Astrocyte of the cerebellum (primary cell): Measurements from ENCODE around the gene HOXA13.

ENCODE experiments used
- DNase-seq: peaks from one replicate; pipeline ENCODE4 v3.0.0-alpha.2; 2011; ENCODE audit warnings: low read depth
- H3K4me3 ChIP-seq: 2 replicates; pipeline ENCODE4 v1.5.1; 2011; ENCODE audit warnings: mild to moderate bottlenecking, low read depth, low read length, moderate library complexity
- CTCF ChIP-seq: IDR thresholded peaks from 2 replicates; pipeline ENCODE4 v1.5.1; 2012; ENCODE audit warnings: low read length, low read depth, moderate library complexity, mild to moderate bottlenecking; ENCODE audit errors: missing control alignments
- in situ Hi-C: cut with HindIII; loops from 2 replicates; pipeline ENCODE4 v1.10.0; 2017; ENCODE audit warnings: low sequenced_read_pairs

HOXA13 gene

GRCh38 chr7:27191833-27192545 is 7.9 kb downstream of the HOXA13 start:
- DNase-seq, result no peak
- no peak overlapping the region for H3K4me3 ChIP-seq

GRCh38 chr7:27191161-27191731 is 8.6 kb downstream of the HOXA13 start:
- in situ Hi-C loops, result no loop called here

More at GRCh38 chr7:27191833-27192545, 7.9 kb downstream of the HOXA13 start:
- no peak for TF ChIP-seq CTCF
- in situ Hi-C loops, result no loop called here

GRCh38 chr7:27189997-27190748 is 9.7 kb downstream of the HOXA13 start:
- no peak overlapping the region for H3K4me3 ChIP-seq
- TF ChIP-seq CTCF, result no peak
- DNase-seq, result no peak
- in situ Hi-C loops, result no loop called here

More at GRCh38 chr7:27191161-27191731, 8.6 kb downstream of the HOXA13 start:
- no peak for TF ChIP-seq CTCF
- no peak for DNase-seq
- no peak overlapping the region for H3K4me3 ChIP-seq

GRCh38 chr7:27189295-27189996 is 10.4 kb downstream of the HOXA13 start:
- no peak for TF ChIP-seq CTCF
- H3K4me3 ChIP-seq, result no peak overlapping the region
- in situ Hi-C loops, result no loop called here
- no peak for DNase-seq

- no peak overlapping the region for H3K4me3 ChIP-seq
- in situ Hi-C loops, result no loop called here
- no peak for TF ChIP-seq CTCF
- no peak for DNase-seq
These were observed 11.3 kb downstream of the HOXA13 start for GRCh38 chr7:27188386-27189294.
